Fibroblast of mammary gland (primary cell): ENCODE data around the gene PCDHGA4.
A peak's percentile ranks its signal among the peaks of the same experiment; 100 is the strongest.
"Not testable (repeated sequence)": the region's sequence is repeated elsewhere in the genome, so short reads cannot be mapped to it uniquely, and the experiment has no call there.

Experiments
- DNase-seq: peaks from one replicate; pipeline ENCODE4 v3.0.0-alpha.2; 2010; ENCODE audit warnings: low read depth
- H3K4me3 ChIP-seq: 2 replicates; pipeline ENCODE4 v1.5.1; 2011; ENCODE audit warnings: low read depth, mild to moderate bottlenecking, low read length, moderate library complexity; ENCODE audit not compliant: control insufficient read depth
- TF ChIP-seq, protein P1 (sequence below): conservative IDR thresholded peaks from 2 replicates; pipeline ENCODE4 v1.5.1; 2011; ENCODE audit warnings: low read depth, low read length, inconsistent platforms; ENCODE audit not compliant: control insufficient read depth, insufficient read depth

PCDHGA4 gene

DNA sequence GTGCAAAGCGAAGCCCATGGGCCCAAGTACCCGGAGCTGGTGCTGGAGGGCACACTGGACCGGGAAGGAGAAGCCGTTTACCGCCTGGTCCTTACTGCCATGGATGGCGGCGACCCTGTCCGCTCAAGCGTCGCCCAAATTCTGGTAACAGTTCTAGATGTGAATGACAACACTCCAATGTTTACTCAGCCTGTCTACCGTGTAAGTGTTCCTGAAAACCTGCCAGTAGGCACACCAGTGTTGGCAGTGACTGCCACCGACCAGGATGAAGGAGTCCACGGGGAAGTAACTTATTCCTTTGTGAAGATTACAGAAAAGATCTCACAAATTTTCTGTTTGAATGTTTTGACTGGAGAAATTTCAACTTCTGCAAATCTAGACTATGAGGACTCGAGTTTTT lies 19.8 kb downstream of the PCDHGA4 start:
- TF ChIP-seq, protein P1, sequence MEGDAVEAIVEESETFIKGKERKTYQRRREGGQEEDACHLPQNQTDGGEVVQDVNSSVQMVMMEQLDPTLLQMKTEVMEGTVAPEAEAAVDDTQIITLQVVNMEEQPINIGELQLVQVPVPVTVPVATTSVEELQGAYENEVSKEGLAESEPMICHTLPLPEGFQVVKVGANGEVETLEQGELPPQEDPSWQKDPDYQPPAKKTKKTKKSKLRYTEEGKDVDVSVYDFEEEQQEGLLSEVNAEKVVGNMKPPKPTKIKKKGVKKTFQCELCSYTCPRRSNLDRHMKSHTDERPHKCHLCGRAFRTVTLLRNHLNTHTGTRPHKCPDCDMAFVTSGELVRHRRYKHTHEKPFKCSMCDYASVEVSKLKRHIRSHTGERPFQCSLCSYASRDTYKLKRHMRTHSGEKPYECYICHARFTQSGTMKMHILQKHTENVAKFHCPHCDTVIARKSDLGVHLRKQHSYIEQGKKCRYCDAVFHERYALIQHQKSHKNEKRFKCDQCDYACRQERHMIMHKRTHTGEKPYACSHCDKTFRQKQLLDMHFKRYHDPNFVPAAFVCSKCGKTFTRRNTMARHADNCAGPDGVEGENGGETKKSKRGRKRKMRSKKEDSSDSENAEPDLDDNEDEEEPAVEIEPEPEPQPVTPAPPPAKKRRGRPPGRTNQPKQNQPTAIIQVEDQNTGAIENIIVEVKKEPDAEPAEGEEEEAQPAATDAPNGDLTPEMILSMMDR = no peak
- H3K4me3 ChIP-seq = no peak overlapping the region
- DNase-seq = no peak

DNA sequence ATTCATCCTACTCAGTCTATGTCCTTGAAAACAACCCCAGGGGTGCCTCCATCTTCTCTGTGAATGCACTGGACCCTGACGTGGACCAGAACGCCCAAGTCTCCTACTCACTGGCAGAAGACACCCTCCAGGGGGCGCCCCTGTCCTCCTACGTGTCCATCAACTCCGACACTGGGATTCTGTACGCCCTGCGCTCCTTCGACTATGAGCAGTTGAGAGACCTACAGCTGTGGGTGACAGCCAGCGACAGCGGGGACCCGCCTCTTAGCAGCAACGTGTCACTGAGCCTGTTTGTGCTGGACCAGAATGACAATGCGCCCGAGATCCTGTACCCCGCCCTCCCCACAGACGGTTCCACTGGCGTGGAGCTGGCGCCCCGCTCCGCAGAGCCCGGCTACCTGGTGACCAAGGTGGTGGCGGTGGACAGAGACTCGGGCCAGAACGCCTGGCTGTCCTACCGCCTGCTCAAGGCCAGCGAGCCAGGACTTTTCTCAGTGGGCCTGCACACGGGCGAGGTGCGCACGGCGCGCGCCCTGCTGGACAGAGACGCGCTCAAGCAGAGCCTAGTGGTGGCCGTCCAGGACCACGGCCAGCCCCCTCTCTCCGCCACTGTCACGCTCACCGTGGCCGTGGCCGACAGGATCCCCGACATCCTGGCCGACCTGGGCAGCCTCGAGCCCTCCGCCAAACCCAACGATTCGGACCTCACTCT lies 20.8 kb downstream of the PCDHGA4 start:
- TF ChIP-seq, protein P1 = peak; percentile 9
- H3K4me3 ChIP-seq, DNase-seq: not testable (repeated sequence)

DNA sequence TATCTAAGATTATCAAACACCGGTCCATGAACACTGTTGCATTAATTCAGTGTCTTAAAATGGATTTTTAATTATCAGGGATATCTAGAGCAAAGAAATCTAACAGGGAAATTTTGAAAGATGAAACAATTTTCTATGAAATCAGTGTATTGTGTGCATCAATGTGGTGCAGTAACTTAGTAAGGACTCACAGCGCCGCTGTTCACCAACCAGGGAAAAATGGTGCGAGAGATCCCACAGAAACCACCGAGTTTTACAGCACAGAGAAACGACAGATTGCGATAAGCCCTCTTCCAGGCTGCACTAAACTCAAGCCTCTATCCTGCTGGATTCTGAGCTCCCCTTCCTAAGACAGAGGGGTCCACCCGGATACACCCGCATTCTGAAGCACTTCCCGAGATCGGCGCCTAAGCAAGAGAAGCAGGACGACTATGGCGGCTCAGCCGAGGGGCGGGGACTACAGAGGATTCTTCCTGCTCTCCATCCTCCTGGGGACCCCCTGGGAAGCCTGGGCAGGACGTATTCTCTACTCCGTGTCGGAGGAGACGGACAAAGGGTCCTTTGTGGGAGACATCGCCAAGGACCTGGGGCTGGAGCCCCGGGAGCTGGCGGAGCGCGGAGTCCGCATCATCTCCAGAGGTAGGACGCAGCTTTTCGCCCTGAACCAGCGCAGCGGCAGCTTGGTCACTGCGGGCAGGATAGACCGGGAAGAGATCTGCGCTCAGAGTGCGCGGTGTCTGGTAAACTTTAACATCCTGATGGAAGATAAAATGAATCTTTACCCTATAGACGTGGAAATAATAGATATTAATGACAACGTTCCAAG lies 27.9 kb downstream of the PCDHGA4 start, which contains the start of gene PCDHGA7:
PCDHGA7 (plus strand) TSS at position 274 of the 826 bp plus-strand sequence; CDS start at position 432, 158 bp downstream.
- TF ChIP-seq, protein P1 = peak; percentile 60
- peak; percentile 54 for DNase-seq
- peak within 1 kb of the TSS; percentile 57 for H3K4me3 ChIP-seq

DNA sequence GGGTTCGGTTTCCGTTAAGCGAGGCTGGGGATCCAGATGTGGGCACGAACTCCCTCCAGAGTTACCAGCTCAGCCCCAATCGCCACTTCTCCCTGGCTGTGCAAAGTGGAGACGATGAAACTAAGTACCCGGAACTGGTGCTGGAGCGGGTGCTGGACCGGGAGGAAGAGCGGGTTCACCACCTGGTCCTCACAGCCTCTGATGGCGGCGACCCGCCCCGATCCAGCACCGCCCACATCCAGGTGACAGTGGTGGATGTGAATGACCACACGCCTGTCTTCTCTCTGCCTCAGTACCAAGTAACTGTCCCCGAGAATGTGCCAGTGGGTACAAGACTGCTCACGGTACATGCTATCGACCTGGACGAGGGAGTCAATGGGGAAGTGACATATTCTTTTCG lies 28.5 kb downstream of the PCDHGA4 start:
- no peak for DNase-seq
- H3K4me3 ChIP-seq = peak overlapping the region; percentile 57

DNA sequence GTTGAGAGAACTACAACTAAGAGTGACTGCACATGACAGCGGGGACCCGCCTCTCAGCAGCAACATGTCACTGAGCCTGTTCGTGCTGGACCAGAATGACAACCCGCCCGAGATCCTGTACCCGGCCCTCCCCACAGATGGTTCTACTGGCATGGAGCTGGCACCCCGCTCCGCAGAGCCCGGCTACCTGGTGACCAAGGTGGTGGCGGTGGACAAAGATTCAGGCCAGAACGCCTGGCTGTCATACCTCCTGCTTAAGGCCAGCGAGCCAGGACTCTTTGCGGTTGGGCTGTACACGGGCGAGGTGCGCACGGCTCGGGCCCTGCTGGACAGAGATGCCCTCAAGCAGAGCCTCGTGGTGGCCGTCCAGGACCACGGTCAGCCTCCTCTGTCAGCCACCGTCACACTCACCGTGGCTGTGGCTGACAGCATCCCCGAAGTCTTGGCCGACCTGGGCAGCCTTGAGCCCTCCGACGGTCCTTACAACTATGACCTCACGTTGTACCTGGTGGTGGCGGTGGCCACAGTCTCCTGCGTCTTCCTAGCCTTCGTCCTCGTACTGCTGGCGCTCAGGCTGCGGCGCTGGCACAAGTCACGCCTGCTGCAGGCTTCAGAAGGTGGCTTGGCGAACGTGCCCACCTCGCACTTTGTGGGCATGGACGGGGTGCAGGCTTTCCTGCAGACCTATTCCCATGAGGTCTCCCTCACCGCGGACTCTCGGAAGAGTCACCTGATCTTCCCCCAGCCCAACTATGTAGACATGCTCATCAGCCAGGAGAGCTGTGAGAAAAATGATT lies 29.8 kb downstream of the PCDHGA4 start:
- no peak for DNase-seq
- TF ChIP-seq, protein P1 = no peak
- H3K4me3 ChIP-seq = no peak overlapping the region

More for the DNA sequence above, 28.5 kb downstream of the PCDHGA4 start:
- TF ChIP-seq, protein P1 = no peak

DNA sequence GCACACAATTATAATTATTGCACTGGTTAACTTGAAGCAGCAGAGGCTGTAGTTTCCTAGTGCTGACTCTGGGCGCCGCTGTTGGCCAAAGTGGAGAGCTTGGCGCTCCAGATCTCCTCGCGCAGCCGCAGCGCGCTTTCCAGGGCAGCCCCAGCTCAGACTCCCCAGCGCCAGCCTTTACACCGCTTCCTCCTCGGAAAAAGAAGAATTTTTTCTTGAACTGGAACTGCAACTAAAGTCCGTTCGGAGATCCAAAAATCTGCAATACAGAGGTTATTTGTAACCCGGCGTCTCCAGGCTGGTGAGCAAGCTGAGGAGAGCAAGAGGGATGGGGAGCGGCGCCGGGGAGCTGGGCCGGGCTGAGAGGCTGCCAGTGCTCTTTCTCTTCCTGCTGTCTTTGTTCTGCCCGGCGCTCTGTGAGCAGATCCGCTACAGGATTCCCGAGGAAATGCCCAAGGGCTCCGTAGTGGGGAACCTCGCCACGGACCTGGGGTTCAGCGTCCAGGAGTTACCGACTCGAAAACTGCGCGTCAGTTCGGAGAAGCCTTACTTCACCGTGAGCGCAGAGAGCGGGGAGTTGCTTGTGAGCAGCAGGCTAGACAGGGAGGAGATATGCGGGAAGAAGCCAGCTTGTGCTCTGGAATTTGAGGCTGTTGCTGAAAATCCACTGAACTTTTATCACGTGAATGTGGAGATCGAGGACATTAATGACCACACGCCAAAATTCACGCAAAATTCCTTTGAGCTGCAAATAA lies 32.9 kb downstream of the PCDHGA4 start, which contains the start of gene PCDHGB4:
PCDHGB4 (plus strand) TSS at position 142 of the 755 bp plus-strand sequence; CDS start at position 329, 187 bp downstream.
- DNase-seq = peak; percentile 55
- TF ChIP-seq, protein P1 = peak; percentile 55
- peak within 1 kb of the TSS; percentile 44 for H3K4me3 ChIP-seq
